SIG-M5 (cell line): Measurements from ENCODE around the gene FOXB2.
"Not testable (repeated sequence)": the region's sequence is repeated elsewhere in the genome, so short reads cannot be mapped to it uniquely, and the experiment has no call there.

Experiments
- DNase-seq: peaks from one replicate; lab custom pipeline; 2025; lab: John Stamatoyannopoulos, UW

Gene FOXB2

DNA sequence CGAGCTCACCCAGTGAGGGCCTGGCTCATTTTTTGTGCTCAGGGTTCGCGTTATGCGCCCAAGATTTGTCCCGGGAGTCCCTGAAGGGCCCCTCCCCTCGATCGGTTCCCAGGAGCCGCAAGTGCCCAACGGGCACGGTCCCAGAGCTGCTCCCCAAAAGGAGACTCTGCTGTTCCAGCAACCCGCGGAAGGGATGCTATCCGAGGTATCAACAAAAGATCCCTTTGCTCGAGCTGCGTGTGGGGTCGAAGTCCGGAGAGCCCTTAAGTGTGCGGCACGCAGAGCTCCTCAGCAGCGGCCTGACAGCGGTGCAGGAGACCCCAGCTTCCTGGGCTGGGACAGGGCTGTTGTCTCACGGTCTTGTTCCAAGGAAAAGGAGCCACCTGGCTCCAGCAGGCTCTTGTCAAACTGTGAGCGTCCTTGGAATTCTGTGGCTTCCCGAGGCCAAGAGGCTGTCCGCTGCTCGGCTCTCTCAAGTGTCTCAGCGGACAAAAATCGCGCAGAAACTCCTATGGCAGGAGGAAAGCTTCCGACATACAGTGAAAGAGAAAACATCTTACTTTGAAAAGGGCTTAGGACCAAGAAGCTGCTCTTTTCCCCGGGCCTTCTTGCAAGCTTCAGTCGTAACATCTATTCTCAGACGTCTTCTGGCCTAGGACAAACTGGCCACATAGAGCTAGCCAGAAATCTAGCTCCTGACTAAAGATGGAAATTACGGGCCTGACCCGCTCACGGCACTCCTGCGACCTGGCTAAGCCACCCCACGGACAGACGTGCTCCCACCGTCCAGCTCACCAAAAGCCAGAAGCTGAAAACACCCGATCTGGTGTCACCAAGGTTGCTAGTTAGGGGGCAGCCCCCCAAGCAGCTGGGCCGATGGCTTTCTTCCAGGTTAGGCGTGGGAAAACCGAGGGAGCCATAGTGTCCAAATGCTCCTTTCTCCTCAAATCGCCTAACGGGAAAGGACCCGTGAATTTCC is 2.6 kb upstream of the FOXB2 start:
- no peak for DNase-seq

DNA sequence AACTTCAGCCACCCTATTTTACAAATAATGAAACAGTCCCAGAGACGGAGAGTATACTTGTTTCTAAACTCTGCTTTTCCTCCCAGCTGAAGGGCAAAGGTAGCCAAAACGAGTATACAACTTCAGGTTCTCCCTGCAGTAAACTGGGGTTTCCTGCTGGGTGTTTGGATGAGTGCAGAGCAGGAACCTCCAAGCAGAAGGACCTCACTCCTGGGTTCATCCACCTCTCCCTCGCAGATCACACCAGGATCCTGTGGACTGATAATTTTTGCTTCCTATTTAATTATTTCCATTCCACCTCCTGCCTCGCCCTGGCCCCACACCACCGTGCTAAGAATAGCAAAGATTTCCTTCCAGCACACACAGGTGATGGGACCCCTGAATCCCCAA is 2.0 kb upstream of the FOXB2 start:
- no peak for DNase-seq

DNA sequence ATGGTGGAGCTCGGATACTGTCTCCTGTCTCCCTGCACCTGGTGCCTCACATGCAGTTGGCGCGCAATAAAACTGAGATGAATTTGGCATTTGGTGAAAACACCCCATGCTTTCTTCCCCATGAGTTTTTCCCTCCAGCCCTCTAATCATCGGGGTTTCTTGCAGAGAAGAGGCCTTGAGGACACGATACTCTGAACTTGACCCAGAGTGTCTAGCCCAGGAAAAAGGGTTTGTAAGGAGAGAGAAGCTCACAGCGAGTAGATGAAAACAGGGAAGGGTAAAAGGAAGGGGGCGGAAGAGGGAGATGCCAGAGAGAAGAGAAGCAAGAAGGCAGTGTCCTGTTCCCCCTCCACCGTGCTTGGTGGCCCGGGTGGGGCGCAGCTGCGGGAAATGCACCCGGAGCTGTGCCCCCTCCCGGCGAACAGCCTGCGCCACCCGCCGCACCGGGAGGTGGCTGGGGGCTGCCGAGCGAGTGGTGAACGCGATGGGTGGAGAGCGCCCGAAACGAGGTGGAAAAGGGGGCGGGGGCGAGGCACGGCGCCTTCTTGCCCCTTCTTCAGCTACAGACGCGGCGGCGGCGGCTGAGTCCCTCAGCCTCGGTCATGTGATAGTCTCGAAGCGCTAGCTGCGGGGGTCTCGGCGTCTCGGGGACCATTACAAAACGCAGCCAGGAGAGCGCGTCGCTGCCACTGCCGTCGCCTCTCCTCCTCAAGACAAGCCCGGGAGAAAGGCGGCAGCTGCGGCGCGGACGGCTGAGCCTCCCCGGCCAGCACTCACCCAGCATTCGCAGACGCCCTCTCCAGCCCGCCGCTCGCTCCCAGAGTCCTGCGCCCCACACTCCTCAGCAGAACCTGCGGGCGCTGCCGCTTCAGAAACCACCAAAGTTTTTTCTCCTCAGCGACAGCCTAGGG is 1.1 kb upstream of the FOXB2 start:
- DNase-seq = no peak

DNA sequence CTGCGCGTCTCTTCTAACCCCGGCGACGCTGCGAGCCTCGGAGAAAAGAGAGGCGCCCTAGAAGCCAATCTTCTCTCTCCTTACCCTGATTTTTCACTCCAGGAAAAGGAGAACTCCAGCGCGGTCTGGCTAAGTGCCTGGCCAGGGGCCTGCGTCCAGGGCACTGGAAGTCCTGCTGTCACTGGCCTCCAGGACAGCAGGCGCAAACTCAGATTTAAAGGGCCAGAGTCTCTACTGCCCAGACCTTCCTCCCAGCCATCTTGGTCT is 553 bp upstream of the FOXB2 start:
- DNase-seq = no peak

DNA sequence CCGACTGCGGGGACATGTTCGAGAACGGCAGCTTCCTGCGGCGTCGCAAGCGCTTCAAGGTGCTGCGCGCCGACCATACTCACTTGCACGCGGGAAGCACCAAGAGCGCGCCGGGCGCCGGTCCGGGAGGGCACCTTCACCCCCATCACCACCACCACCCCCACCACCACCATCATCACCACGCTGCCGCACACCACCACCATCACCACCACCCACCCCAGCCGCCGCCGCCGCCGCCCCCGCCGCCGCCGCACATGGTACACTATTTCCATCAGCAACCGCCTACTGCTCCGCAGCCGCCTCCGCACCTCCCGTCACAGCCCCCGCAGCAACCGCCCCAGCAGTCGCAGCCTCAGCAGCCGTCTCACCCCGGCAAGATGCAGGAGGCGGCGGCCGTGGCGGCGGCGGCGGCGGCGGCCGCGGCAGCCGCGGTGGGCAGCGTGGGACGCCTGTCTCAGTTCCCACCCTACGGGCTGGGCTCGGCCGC is 514 bp downstream of the FOXB2 start:
- no peak for DNase-seq

- no peak for DNase-seq
Measured at GRCh38 chr9:77020413-77021290, 1.2 kb downstream of the FOXB2 start.

- DNase-seq = no peak
Measured at GRCh38 chr9:77021291-77021894, 1.9 kb downstream of the FOXB2 start.

- DNase-seq = no peak
Measured at GRCh38 chr9:77021922-77022782, 2.7 kb downstream of the FOXB2 start.

- no peak for DNase-seq
Measured at GRCh38 chr9:77022783-77023440, 3.5 kb downstream of the FOXB2 start.

DNA sequence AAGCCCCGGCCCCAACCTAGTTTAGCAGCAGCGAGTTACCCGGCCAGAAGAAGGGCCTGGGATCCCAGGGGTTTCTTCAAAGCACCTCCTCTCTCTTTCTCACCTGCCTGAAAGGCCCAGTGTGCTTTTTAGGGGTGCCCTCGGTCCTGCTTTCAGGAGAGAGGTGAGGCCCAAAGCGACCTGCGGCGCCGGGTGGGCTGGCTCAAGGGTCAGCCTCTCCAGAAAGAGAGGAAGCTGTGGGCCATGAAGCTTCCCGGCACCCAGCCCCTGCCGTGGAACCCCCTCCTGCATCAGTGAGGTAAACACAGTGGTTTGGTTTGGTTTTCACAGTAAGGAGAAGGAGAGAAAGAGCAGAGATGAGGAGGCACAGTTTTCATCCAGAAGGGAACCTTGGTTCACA is 4.3 kb downstream of the FOXB2 start:
- DNase-seq = no peak

DNA sequence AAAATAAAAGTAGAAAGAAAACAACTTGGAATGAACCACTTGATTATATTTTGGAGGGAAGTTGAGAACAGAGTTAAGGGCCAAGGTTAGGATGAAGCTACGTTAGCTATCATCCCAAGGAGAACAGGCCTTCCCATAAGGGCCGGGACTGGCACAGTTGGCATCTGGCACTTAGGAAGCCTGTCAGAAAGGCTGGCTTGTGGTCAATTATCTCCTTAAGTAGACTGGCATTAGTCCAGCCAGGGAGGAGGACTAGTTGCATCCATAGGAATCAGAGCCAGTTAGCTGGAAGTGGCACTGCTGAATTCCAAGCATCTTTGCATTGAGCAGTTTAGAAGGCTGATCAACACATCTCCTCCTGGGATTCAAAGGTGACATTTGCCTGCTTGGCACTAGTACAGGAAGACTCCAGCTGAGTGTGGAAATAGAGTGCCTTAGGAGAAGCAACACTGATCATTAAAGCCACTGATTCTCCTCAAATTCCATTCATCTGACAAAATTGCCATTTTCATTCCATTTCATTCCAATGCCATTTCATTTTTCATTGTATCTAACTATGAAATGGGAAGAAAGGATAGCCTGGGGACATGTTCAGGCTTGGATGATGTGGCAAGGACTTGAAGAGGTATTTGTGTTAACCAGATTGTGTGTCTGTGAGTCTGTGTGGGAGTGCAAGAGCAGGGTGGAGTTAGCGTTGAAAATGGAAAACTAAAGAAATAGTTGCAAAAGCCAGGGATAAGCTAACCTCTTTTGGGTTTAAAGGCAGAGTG is 5.5 kb downstream of the FOXB2 start:
- DNase-seq = no peak

DNA sequence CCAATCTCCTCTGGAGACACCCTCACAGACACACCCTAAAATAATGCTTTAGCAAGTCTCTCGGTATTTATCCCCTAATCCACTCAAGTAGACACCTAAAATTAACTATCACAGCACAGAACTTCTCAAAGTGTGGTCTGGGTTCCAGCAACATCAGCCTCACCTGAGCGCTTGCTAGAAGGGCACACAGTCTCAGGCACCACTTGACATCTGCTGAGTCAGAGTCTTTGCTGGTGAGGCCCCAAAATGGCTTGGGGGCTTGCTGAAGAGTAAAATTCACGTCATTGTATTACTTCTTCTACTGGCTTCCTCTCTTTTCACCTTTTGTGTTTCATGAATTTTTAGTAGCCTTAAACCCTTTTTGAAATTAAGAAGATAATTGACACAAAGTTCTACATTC is 9.0 kb downstream of the FOXB2 start:
- DNase-seq = no peak

DNA sequence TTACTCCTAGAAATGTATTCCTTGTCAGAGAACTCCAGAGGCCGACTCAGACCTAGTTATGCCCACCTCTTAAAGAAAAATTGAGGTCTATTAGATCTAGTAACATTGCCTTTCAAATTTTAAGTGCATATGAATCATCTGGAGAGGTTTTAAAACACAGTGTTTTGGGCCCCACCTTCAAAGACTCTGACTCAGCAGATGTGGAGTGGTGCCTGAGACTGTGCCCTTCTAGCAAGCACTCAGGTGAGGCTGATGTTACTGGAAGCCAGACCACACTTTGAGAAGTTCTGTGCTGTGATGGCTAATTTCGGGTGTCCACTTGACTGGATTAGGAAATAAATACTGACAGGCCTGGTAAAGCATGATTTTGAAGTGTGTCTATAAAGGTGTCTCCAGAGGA is 10.6 kb downstream of the FOXB2 start:
- DNase-seq = no peak

- no peak for DNase-seq
Measured at GRCh38 chr9:77038281-77039036, 19.0 kb downstream of the FOXB2 start.

DNA sequence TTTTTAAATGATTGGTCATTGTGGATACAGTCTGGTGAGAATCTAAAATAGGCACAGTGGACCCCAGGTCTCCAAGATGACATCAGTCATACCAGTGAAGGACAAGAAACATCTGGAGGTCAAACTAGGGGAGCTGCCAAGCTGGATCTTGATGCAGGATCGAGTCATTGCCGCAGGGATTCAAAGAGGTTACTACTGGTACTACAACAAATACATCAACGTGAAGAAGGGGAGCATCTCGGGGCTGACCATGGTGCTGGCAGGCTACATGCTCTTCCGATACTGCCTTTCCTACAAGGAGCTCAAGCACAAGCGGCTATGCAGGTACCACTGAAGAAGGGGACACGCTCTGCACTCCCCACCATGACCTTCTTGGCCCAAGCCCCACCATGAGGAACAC is 20.9 kb downstream of the FOXB2 start:
- DNase-seq = no peak

- DNase-seq = not testable (repeated sequence)
Measured at GRCh38 chr9:77043743-77044142, 24.3 kb downstream of the FOXB2 start.

GRCh38 chr9:77060681-77061080 is 41.2 kb downstream of the FOXB2 start:
- not testable (repeated sequence) for DNase-seq

- DNase-seq = no peak
Measured at GRCh38 chr9:77063645-77064285, 44.3 kb downstream of the FOXB2 start.
